Activated CD8-positive, alpha-beta memory T cell treated with anti-CD3 and anti-CD28 coated beads for 24 hours (primary cell): Measurements from ENCODE around the gene ABLIM1.

ENCODE experiments used
- DNase-seq: peaks from one replicate; pipeline ENCODE4 v3.0.0-alpha.2; 2020

ABLIM1 gene

DNA sequence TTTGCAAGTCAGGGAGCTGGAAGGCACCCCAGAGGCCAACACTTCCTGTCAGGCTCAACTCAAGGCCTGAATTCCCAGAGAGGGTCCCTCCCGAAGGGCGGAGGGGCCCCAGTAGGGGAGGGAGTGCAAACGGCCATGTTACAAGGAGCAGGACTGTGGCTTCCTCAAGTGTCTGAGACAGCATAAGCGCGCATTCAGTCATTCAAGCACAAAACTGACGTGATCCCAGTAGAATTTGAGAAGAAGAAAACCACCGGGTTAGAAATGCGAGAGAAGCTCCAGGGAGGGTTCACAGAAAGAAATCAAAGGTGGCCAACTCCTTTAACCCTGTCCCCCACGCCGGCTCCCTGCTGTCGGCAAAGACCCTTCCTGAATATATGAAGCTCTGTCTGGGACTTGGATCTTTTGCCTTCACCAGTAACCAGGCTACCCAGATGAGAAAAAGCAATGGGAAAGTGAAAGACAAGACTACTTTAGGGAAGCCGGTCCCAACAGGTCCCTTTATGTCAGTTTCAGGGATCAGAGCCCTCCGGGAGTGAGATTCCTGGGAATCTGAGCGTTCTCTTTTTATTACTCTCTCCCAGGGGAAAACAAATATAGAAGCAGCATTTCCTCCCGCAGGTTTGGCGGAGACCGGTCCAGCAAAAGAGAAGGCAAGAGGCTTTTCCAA is 255.1 kb downstream of the ABLIM1 start:
- DNase-seq = no peak

DNA sequence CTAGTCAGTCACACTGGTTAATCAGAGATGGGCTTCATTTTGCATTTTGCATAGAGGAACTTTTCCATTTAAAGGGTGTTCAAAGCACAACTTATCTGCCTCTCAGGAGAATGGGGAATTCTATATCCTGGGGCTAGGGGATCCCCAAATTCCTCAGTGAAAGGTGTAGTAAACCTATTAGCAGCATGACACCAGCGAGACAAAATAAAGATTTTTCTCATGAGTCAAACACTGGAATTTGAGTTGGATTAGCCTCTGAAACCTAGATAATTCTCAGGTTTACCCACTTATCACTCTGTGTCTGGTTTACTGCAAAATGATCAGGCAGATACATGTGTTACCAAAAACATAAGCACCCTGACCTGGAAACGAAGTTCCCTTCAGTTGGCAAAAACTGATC is 255.8 kb downstream of the ABLIM1 start:
- DNase-seq = no peak

DNA sequence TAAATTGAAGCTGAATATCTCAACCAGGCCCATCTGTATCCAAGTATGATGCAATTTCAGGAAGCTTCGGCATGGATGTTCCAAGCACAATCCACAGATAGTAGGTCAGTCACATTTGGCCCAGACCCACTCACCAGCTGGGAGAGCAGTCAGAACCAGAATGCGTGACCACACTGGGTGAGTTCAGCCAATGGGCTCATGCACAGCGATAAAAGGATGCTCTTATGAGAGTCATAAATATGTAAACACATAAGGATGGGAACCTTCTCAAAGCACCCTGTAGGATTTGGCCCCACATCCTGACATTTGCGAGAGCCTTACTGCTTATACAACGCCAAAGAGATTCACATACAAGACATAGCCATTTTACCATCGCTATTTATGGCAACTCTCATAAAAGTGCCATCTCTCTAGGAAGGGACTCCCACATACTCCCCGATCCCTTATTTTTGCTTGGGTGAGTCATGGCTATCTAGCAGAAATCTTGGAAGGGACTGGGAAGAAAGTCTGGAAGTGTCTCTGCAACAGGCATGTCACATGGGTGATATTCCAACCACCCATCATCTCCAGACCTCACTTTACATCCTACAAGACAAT is 256.8 kb downstream of the ABLIM1 start:
- no peak for DNase-seq

GRCh38 chr10:114400091-114400490 is 258.0 kb downstream of the ABLIM1 start:
- DNase-seq = no peak

DNA sequence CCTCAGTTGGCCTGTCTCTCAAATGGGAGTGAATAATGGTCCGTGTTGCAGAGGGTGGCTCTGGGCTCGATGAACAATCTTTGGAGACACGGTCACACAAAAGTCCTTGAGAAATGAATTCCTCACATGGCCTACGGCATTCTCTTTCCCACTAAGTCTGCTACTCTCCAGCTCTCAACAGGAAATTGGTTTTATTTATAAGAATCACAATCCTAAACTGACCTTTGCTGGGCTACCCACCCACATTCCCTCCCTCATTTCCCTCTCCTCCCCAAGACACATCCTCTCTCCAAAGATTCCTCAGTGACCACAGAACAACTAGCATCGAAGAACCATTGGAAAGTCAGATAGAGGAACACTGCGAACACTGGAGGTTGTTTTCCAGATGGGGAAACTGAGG is 258.5 kb downstream of the ABLIM1 start:
- DNase-seq = no peak

- DNase-seq = no peak
Observed at GRCh38 chr10:114398587-114399331, 259.3 kb downstream of the ABLIM1 start.

DNA sequence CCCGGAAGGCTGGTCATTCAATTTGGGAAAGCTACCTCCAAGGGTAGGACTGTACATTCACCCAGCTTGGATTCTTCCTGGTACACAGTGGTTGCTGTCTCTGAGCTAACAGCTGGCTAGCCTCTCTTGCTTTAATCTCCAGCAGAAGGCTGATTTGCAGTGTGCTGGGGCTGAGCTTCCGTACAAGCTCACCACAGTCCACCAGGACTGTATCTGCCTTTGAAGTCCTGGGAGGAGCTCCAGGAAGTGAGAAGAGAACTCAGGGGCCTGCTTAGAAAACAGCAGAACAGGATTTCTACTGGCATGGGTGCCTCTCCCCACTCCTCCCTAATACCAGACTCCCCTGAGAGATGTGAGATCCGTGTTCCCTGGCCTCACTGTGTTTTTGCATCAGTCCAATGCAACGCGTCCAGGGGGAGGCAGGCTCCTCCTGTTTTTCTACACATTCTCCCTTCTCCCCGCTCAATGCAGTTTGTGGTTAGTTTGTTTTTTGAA is 260.4 kb downstream of the ABLIM1 start:
- DNase-seq = no peak

- DNase-seq = no peak
Observed at GRCh38 chr10:114396464-114396863, 261.6 kb downstream of the ABLIM1 start.

- DNase-seq = no peak
Observed at GRCh38 chr10:114395366-114396022, 262.6 kb downstream of the ABLIM1 start.

GRCh38 chr10:114394531-114394930 is 263.5 kb downstream of the ABLIM1 start:
- DNase-seq = no peak

GRCh38 chr10:114393886-114394285 is 264.2 kb downstream of the ABLIM1 start:
- no peak for DNase-seq

DNA sequence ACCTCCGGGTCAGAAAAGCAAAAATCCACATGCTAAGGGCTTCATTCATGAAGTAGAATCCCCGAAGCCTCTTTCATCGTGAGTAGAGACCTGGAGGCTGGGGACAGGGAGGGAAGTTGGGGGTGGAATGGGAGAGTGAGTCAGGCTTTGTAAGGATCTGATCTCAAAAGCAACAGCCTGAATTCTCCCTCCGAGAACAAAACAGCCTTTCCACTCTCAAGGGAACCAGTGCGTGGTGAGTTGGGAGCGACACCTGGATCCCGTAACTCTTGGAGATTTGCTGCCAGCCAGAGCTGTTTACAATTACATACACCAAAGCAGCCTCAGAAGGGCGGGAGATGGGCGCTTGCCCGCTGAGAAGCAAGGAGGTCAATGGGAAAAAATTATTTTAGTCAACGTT is 264.6 kb downstream of the ABLIM1 start:
- no peak for DNase-seq

- DNase-seq = no peak
Observed at GRCh38 chr10:114392112-114392835, 265.8 kb downstream of the ABLIM1 start.

DNA sequence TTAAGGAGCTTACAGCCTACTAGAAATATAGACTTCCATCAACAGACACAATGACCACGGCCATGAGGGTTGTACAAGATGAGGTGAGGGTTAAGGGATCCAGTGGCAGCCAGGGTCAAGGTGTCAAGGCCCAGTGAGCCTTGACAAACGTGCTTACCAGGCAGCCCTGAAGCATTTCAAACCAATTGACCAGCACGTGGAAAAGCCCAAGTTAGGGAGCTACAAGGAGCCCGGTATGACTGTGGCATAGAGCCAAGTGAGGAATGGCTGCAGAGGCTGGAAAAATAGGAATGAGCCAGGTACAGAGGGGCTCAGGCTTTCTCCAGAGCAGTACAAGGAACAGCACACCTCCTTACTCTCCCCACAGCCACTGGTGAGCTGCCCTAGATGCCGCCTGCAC is 266.5 kb downstream of the ABLIM1 start:
- DNase-seq = no peak

- no peak for DNase-seq
Observed at GRCh38 chr10:114389426-114389825, 268.6 kb downstream of the ABLIM1 start.

DNA sequence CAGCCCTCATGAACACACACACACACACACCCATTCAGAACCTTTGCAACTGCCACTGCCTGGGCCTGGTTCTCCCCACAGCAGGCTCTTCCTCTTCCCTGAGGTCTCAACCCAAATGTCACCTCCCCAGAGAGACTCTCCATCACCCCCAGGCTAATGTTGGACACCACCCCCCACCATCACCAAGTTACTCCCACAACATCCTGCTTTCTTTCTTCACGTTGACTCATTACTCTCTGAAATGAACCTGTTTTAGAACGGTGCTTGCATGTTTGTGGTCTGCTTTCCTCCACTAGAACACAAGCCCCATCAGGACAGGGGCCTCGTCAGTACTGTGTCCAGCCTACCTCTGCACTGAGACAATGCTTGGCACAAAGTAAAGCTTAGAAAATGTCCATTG is 269.8 kb downstream of the ABLIM1 start:
- no peak for DNase-seq

- DNase-seq = no peak
Observed at GRCh38 chr10:114387784-114388183, 270.3 kb downstream of the ABLIM1 start.

- no peak for DNase-seq
Observed at GRCh38 chr10:114386452-114386851, 271.6 kb downstream of the ABLIM1 start.

DNA sequence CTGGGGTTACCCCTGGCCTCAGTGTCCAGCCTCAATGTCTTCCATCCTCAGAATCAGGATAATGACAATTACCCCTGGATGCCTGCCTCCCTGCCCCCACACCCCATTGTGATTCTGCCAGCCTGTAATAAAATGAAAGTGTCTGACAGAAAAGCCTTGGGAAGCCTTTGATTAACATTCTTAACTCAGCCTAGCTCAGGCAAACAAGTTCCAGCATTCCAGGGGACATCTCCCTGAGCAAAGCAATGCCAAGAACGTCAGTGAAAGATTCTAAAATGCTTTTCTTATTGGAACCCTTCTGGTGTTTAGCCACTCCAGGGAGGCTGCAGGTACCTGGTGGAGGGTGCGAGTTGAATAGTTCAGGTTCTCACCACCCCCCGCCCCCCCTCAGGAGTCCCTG is 272.5 kb downstream of the ABLIM1 start:
- no peak for DNase-seq

DNA sequence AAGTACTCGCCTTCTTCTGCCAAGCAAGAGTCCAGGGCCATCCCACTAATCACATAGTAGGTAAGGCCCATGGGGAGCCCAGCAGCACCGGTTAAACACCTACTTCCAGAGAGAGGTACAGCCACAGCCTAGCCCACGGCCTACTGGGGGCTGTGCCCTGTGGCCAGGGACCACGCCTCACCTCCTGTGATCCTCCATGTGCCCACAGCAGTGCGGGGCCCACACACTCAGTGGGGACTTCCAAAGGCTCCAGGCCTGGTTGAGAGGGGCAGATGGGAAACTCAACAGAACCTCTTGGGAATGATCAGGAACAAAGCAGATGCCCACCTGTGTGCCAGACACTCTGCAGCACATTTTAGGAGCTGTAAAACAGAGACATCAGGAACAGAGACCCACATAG is 273.5 kb downstream of the ABLIM1 start:
- DNase-seq = no peak

DNA sequence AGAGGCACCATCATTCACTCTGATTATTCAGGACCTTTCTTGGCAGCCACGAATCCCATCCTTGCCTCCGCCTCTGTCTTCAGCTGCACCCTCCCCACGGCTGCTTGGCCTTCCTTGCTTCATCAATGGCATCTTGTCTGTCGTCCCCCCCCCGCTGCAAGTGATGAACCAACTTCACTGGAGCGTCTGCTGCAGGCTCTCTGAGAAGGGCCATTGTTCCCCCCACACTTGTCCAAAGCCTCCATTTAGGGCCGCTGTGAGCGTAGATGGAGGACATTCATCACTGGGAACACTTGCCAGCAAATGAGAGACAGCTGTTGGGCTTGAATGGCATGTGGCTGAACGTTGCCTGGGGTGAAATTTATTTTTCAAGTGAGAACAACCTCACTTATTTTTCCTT is 273.9 kb downstream of the ABLIM1 start:
- DNase-seq = no peak
